GM18502 (cell line): ENCODE data around the gene EMILIN3.
A peak's percentile ranks its signal among the peaks of the same experiment; 100 is the strongest.

Source experiments
- ATAC-seq: cut with Tn5 transposase; IDR thresholded peaks from one replicate; pipeline ENCODE4 v1.9.1; 2021; ENCODE audit warnings: mild to moderate bottlenecking; ENCODE audit not compliant: unreplicated experiment, poor library complexity

Gene EMILIN3

DNA sequence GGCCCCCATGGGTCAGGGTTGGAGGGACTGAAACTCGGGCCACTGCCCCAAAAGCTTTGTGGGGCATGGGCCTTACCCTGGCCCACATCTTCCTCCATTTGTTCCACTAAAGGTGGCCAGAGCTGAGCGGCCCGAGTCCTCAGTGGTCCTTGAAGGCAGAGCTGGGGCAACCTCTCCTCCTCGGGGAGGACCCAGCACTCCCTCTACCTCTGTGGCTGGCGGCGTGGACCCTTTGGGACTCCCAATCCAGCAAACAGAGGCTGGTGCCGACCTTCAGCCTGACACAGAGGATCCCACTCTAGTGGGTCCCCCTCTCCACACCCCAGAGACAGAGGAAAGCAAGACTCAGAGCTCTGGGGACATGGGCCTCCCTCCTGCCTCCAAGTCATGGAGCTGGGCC, 16.7 kb downstream of the EMILIN3 start:
- ATAC-seq, result no peak

DNA sequence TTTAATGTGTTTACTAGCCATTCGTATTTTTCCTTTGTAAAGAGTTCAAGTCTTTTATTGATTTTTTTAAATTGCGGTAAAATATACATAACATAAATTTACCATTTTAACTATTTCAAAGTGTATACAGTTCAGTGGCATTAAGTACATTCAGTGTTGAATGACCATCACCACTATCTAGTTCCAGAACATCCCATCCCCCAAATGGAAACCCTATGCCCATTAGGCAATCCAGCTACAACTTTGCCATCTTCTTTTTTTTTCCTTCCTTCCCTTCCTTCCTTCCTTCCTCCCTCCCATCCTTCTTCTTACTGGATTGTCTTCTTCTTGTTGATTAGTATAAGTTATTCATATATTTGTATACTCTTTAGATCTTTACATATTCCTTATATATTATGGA, 17.4 kb downstream of the EMILIN3 start:
- no peak for ATAC-seq

DNA sequence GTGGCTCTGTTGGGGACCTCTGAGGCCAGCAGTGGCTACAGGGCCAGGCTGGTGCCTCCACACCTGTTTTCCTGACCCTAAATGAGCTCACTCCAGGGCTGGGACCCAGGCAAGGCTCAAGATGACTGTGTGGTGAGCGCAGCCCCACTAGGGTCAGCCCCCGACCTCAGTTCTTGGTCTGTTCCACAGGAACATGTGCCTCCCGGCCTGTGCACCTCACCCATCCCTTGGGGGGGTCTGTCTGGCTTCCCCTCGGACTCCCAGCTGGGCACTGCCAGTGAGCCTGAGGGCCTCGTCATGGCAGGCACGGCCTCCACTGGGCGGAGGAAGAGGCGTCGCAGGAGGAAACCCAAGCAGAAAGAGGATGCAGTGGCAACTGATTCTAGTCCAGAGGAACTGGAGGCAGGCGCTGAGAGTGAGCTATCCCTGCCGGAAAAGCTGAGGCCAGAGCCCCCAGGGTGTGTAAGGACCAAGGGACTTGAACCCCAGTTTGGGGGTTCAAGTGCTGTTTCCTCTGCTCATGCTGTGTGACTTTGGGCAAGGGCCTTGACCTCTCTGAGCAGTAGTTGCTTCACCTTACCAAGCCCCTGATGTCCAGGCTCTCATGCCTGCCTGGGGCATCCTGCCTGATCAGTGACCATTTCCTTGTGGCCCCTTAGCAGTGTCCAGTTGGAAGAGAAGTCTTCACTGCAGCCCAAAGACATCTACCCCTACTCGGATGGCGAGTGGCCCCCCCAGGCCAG, 18.0 kb downstream of the EMILIN3 start:
- ATAC-seq, result no peak

DNA sequence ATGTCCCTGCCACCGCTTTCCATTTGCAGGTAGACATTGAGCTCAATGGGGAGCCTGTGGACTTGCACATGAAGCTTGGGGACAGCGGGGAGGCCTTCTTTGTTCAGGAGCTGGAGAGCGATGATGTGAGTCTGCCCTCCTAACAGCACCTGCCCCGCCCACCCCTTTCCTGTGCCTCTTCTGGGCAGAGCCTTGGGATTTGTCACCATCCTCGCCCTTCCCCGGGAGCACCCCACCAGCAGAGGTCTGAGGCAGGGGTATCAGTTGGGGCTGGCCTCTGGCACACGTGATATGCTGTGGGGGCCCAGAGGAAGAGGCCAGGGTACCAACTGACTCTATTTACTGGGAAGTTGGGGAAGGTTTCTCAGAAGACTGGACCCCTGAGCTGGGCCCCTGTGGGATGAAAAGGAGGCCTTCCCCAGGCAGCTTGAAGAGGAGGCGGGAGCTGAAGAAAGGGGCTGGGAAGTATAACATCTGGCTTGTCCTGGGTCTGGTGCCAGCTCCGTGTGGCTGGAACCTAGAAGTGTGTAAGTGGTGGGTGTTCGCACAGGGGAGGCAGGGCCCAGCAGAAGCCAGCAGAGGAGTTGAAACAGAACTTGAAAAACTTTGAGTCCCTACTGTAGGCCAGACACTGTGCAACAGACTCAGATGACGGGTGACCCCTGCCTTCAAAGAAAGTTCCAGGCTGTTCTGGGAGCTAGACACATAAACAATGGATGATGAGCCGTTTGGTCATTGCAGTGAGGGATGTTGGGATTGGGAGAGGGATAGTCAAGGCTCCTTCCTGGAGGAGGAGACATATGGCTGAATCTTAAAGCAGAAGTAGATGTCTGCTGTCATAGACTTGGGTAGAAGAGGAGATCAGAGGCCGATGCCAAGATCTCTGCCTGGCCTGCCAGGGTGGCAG, 18.8 kb downstream of the EMILIN3 start:
- no peak for ATAC-seq

DNA sequence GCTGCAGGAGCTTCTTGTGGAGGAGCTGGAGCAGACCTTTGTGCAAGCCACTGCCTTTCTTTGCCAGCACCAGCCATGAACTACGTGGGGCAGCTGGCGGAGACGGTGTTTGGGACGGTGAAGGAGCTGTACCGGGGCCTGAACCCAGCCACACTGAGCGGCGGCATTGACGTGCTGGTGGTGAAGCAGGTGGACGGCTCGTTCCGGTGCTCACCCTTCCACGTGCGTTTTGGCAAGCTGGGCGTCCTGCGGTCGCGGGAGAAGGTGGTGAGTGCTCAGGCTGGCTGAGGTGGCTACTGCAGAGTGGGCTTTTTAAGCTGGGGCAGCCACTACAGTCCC, 20.9 kb downstream of the EMILIN3 start:
- no peak for ATAC-seq

DNA sequence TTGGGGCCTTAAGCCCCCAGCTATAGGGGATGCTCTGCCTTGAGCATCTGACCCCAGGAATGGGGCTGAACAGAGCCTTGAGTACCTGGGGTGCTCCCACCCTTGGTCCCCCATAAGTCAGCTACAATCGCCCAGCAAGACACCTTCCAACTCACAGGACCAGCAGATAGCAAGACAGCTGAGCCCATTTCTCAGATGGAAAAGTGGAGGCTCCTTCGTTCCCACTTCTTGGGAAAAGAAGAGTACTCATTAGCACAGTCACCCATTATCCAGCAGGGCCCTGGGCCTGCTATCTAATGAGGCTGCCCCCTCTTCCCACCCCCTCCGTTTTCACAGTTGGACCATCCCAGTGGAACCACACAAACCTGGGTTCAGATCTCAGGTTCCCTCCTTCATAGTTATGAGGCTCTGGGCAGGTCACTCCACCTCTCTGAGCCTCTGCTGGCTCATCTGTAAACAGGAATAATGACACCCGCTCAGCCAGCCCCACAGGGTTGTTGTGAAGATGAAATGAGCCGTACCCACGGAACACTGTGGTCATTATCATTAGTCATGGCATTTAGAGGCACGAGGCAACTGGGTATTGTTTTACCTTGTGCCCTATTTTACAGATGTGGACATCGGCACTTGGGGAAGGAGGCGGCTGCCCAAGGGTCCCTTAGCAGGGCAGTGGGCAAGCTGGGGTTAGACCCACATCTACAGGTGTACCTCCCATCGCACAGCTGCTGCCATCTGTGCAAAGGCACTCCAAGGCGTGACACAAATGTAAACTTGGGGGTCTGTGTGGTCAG, 21.5 kb downstream of the EMILIN3 start:
- no peak for ATAC-seq

DNA sequence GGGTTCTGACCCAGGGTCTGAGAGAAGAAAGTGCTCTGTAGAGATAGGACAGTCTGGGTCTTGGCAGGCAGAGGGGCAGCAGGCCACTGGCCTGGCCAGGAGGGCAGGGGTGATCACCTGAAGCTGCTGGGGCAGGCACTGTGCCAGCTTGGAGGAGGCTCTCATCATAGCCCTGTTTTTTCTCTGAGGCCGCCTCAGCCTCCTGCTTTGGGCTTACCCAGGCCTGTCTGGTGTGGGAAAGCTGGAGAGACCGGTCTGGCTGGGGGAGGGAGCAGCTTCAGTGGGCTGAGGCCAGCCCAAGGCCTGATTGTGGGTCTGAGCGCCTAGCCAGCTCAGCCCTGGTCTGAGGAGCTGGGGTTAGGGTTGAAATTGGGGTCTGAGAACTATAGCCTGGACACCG, 22.1 kb downstream of the EMILIN3 start:
- no peak for ATAC-seq

DNA sequence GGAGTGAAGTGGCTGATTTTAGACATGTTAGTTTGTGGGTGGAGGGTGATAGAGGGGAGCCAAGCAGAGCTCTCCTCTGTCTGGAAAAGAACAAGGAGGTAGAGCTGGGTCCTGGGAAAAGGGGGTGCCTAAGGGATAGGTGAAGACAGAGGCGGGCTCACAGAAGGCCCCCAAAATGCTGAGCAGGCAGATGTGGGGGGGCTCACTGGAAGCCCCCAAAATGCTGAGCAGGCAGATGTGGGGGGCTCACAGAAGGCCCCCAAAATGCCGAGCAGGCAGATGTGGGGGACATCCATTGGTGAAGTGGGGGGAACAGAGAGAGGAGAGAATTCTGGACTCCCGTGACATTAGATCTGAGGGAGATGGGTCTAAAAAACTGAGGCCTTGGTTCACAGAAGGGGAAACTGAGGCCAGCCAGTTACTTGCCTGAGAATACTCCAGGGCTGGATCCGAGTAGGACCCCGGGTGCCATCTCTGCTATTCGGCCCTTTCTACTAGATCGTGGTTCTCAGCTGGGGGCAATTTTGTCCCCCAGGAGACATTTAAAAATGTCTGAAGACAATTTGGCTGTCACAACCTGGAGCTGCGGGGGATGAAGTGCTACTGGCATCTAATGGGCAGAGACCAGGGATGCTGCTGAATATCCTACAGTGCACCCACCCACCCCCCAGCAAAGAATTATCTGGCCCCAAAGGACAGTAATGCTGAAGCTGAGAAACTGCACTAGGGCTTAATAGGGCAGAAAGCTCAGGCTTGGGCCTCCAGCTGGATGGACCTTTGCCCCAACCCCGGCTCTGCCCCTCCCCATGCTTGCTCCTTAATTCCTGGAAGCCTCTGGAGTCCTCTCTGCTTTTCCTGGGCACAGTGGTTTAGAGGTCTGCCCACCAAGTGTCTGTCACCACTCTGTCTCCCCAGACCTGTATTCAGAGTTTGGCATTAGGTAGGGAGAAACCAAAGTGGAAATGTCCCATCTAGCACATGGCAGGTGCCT, 23.8 kb downstream of the EMILIN3 start:
- ATAC-seq, result no peak

DNA sequence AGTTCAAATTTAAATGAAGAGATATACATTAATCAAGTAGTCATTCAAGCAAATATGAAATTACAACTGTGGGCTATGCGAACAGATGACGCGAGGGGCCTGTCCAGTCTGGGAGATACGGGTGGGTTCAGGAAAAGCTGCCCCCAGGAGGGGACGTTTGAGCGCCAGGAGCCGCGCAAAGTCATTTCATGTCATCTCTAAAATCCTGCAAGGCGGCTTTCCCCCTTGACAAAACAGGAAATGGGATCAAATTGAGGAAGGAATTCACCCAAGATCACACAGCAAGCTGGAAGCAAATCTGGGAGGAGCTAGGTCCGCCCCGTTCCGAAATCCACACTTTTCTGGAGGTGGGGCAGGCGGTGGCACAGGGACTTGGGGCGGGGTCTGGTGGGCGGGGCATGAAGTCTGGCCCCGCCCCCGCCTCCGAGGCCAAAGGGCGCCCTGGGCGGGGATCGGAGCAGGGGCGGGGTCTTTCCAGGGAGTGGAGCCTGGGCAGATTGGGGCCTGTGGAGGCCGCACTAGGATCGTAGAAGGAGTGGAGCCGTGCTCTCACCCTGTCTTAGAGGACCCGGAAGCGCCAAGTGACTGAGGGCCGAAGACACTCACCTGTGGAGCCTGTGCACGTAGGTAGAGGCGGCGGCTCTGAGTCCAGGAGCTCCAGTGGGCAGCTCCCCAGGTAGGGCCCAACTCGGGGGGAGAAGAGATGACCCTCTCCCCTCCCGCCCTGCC, 26.1 kb downstream of the EMILIN3 start, which contains the start of gene LPIN3:
TSS of gene LPIN3 (plus strand) at position 495 of the 729 bp plus-strand sequence. CDS start 4,983 bp downstream, outside the sequence.
- peak; percentile 16 for ATAC-seq

DNA sequence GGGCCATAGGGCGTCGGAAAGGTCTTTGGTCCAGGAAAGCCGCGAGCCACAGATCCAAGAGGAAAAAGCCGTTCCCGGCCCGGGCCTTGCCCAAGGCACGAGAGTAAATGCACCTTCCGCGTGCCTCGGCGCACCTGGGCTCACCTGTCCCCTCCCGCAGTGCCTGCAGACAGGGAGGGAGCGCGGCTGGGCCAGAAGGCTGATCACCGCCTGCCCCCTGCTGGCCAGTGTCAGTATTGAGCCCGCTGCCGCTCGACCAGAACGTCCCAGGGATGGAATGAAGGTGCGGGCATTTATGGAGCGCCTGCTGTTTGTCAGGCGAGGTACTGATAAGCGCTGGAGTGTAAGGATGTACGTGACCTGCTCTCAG, 26.7 kb downstream of the EMILIN3 start:
- peak; percentile 70 for ATAC-seq

DNA sequence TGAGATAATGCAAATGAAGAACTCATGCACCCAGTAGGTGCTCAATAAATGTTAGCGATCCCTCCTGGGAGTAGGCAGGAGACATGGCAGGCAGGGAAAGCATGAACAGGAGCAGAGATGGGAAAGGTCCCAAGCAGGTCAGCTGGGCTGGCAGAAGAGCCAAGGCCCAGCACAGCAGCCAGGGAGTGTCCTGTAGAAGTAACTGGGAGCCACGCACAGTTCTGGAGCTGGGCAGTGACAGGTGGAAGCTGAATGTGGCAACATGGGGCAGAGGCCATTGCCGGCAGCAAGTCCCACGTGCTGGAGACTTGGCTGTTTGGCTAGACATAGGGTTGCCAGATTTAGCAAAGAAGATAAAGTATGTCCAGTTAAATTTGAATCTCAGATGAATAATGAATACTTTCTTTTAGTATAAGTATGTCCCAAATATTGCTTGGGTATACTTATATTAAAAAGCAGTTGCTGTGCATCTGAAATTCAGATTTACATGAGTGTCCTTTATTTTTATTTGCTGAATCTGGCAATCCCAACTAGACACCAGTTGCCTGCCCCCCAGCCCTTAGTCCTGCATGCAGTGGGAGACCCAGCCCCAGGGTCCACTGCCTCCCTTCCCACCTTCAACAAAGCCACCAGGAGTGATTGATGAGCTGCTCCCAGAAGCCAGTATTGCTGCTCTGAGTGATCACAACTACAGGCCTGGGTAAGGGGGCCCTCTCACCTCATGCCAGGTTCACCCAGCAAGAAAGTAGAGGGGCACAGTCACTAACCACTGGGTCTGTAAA, 29.7 kb downstream of the EMILIN3 start:
- ATAC-seq, result no peak

DNA sequence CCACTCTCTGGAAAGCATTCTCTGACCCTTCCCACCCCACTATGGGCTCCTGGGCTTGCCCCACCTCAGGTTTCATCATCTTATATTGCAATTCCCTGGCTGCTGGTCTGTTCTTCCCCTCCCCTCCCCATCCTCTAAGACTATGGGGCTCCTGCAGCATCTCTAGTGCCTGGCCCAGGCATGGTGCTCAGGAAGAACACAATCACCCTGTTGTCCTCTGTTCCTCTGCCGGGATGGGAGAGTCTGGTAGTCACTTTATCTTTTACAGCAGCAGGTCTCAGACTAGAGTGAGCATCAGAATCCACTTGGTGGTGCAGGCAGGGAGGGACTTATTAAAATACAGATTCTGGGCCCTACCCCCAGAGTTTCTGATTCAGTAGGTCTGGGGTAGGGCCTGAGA, 31.0 kb downstream of the EMILIN3 start:
- ATAC-seq, result no peak

DNA sequence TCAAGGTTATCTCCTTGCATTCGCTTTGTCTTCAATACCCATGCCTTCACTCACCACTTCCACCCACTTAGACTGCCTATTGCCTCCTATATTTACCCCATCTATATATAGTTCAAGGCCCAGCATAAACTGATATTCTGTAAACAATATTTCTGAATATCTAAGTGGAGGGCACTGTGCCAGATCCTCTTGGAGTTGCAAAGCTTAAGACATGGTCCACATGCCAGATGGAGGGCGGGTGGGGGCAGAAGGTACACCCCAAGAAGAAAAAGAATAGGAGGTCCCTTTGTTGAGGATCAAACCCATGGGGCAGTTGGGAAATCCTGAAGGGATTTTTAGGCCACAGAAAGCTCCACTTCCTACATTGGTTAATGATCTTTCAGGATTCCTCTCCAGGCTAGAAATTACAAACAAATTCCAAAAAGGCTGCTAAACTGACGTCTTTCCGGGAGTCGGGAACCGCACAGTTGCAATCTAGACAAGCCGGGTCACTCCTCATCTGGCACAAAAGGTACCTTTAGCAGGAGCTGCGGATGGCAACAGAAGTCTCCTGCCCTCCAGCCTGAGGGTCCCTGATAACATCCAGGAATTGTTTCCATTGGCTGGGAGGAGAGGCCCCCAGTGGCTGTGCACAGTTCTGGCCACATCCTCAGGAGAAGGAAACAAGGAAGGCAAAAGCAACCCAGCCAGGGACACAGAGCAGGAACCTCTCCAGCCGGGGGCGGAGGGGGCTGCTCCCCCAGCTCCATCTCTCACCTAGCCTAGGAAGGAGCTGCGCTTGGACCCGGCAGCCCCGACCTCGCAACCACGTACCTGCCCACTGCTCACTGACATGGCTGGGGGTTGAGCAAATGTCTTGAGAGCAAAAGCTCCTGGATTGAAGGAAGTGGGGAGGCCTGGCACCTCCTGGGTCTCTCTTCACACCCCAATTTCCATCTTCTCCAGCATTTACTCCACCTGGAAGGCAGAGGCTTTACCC, 31.9 kb downstream of the EMILIN3 start:
- ATAC-seq, result no peak

DNA sequence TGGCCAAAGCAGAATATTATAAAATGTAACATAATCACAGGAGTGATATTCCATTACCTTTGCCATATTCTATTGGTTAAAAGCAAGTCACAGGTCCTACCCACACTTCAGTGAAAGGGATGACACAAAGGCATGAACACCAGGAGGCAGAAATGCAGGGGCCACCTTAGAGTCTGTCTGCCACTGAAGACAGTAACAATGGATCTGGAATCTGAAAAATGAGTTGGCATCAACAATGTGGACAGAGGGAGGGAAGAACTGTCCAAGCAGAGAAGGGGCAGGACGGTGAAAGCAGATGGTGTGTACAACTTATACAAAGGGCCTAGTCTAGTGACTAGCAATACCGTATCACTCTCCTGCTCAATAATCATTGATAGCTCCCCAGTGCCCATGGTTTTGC, 32.6 kb downstream of the EMILIN3 start:
- no peak for ATAC-seq

DNA sequence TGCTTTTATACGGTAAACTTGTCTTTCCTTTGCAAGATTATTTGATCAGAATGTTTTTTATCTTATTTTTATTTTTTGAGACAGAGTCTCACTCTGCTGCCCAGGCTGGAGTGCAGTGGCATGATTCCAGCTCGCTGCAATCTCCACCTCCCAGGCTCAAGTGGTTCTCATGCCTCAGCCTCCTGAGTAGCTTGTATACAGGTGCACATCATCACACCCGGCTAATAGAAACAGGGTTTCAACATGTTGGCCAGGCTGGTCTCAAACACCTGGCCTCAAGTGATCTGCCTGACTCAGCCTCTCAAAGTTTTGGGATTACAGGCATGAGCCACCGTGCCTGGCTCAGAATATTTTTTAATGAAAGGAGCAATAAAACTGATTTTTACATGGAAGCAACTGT, 34.9 kb downstream of the EMILIN3 start:
- no peak for ATAC-seq

DNA sequence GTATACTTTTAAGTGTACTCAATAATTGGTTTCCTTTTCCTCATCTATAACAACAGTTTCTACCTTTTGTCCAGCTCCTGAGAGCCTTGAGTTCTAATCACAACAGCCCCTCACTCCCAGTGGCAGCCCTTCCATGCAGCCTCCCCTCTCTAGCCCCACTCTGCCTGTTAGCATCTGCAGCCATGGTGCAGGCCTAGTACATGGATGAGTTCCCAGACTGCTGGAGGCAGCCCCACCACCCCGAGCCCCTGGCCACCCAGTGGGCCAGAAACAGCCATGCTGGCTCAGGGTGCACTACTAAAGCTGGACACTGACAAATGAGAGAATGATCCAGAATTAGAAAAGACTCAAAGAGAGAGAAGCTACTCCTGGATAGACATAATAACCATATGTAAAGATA, 35.7 kb downstream of the EMILIN3 start:
- ATAC-seq, result no peak

DNA sequence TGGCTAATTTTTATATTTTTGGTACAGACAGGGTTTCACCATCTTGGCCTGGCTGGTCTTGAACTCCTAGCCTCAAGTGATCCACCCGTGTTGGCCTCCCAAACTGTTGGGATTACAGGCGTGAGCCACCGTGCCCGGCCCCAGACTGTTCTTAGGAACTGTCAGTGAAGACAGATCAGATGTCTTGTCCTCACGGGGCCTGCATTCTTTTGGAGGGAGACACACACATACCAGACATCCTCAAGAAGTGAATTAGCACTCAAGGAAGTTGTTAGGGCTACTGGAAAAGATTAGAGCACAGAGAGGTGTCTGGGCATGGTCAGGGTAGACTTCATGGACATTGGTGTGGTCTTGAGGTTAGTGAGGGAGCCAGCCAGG, 36.3 kb downstream of the EMILIN3 start:
- no peak for ATAC-seq
